NB4 (cell line): Measurements from ENCODE around the gene TPP2.

Experiments
- CTCF ChIP-seq: IDR thresholded peaks from one replicate; pipeline ENCODE4 v1.5.1; 2012; ENCODE audit warnings: low read depth, low read length
- MAX ChIP-seq: IDR thresholded peaks from 2 replicates; pipeline ENCODE4 v1.6.1; 2011; ENCODE audit warnings: low read depth, low read length
- POLR2A ChIP-seq: IDR thresholded peaks from 2 replicates; pipeline ENCODE4 v1.6.1; 2011; ENCODE audit warnings: mild to moderate bottlenecking; ENCODE audit not compliant: insufficient read length; ENCODE audit errors: extremely low read depth

- TF ChIP-seq CTCF (no peak), POLR2A (no peak), MAX (no peak)
Measured at GRCh38 chr13:102598061-102598460, 1.3 kb downstream of the TPP2 start.
